ENCODE results near the gene PLCB4.

Gene PLCB4

GRCh38 chr20:9280666-9281065 is 211.8 kb downstream of the PLCB4 start:
- Histone ChIP-seq H4K91ac (ENCODE audit: low read length) (no peak overlapping the region), H3K14ac (ENCODE audit: low read length in 2 of 2) (no peak overlapping the region), H3K23ac (ENCODE audit: low read length in 2 of 2) (no peak overlapping the region), H3K4me3 (ENCODE audit: insufficient read depth in 1 of 2, low read depth in 1 of 2, low read length in 2 of 2) (peak overlapping the region in 1 of 2 experiments; percentile 24), H2AK5ac (ENCODE audit: low read length, severe bottlenecking) (no peak overlapping the region), H3K9me3 (ENCODE audit: control insufficient read depth, low read length) (no peaks in the 10 kb centered on the region), H2BK12ac (ENCODE audit: low read length in 2 of 2) (no peak overlapping the region), H2AFZ (ENCODE audit: low read depth, low read length) (no peak overlapping the region), H3K36me3 (ENCODE audit: control insufficient read depth in 1 of 2, insufficient read depth in 2 of 2, low read depth in 1 of 2, low read length in 2 of 2) (peaks cover 0 to 8% of the 10 kb centered on the region in 2 experiments), H2BK5ac (ENCODE audit: low read depth, low read length, poor library complexity, severe bottlenecking) (no peak overlapping the region), H3K27ac (ENCODE audit: low read length, poor library complexity, severe bottlenecking) (no peak overlapping the region), H3K4me1 (ENCODE audit: control insufficient read depth, insufficient read depth, low read depth, low read length) (peaks cover under 1% of the 10 kb centered on the region), H2BK120ac (ENCODE audit: low read depth, low read length) (no peak overlapping the region), H3K27me3 (ENCODE audit: control insufficient read depth in 1 of 2, insufficient read depth in 1 of 2, low read length in 2 of 2) (peaks cover 0 to 4% of the 10 kb centered on the region in 2 experiments), H2BK15ac (ENCODE audit: low read depth, poor library complexity, severe bottlenecking) (no peak overlapping the region), H3K18ac (ENCODE audit: low read depth in 1 of 2, low read length in 2 of 2) (no peak overlapping the region), H3K4me2 (ENCODE audit: low read length, poor library complexity, severe bottlenecking) (no peak overlapping the region), H3K79me1 (replicated peaks; ENCODE audit: low read length, poor library complexity, severe bottlenecking) (peaks cover 31% of the 10 kb centered on the region), H3K4ac (ENCODE audit: low read depth in 1 of 2, low read length in 2 of 2) (no peak overlapping the region), H4K8ac (ENCODE audit: low read length) (no peak overlapping the region), H3K9ac (ENCODE audit: low read length) (peak overlapping the region; percentile 14)
- DNase-seq = no peak
- WGBS = 96% methylated on average over 4 of the region's 5 CpGs

- Histone ChIP-seq H3K9ac (ENCODE audit: low read length) (no peak overlapping the region), H3K14ac (ENCODE audit: low read length in 2 of 2) (no peak overlapping the region), H3K4me3 (ENCODE audit: insufficient read depth in 1 of 2, low read depth in 1 of 2, low read length in 2 of 2) (no peak overlapping the region), H2AK5ac (ENCODE audit: low read length, severe bottlenecking) (no peak overlapping the region), H3K4ac (ENCODE audit: low read depth in 1 of 2, low read length in 2 of 2) (no peak overlapping the region), H3K4me2 (ENCODE audit: low read length, poor library complexity, severe bottlenecking) (no peak overlapping the region), H2BK15ac (ENCODE audit: low read depth, poor library complexity, severe bottlenecking) (no peak overlapping the region), H3K9me3 (ENCODE audit: control insufficient read depth, low read length) (no peaks in the 10 kb centered on the region), H3K27ac (ENCODE audit: low read length, poor library complexity, severe bottlenecking) (no peak overlapping the region), H2BK120ac (ENCODE audit: low read depth, low read length) (no peak overlapping the region), H2BK12ac (ENCODE audit: low read length in 2 of 2) (no peak overlapping the region), H2AFZ (ENCODE audit: low read depth, low read length) (no peak overlapping the region), H3K79me1 (replicated peaks; ENCODE audit: low read length, poor library complexity, severe bottlenecking) (peaks cover 24% of the 10 kb centered on the region), H4K8ac (ENCODE audit: low read length) (no peak overlapping the region), H3K23ac (ENCODE audit: low read length in 2 of 2) (no peak overlapping the region), H4K91ac (ENCODE audit: low read length) (no peak overlapping the region), H3K18ac (ENCODE audit: low read depth in 1 of 2, low read length in 2 of 2) (no peak overlapping the region), H2BK5ac (ENCODE audit: low read depth, low read length, poor library complexity, severe bottlenecking) (no peak overlapping the region), H3K4me1 (ENCODE audit: control insufficient read depth, insufficient read depth, low read depth, low read length) (peaks cover 1% of the 10 kb centered on the region), H3K36me3 (ENCODE audit: control insufficient read depth in 1 of 2, insufficient read depth in 2 of 2, low read depth in 1 of 2, low read length in 2 of 2) (peaks cover 0 to 3% of the 10 kb centered on the region in 2 experiments), H3K27me3 (ENCODE audit: control insufficient read depth in 1 of 2, insufficient read depth in 1 of 2, low read length in 2 of 2) (peaks cover 0 to 4% of the 10 kb centered on the region in 2 experiments)
- no peak for DNase-seq
- 100% methylated on average over 1 of the region's 1 CpG for WGBS
Measured at GRCh38 chr20:9281803-9282202, 212.9 kb downstream of the PLCB4 start.

- Histone ChIP-seq H3K4ac (ENCODE audit: low read depth in 1 of 2, low read length in 2 of 2) (no peak overlapping the region), H3K4me1 (ENCODE audit: control insufficient read depth, insufficient read depth, low read depth, low read length) (peaks cover 1% of the 10 kb centered on the region), H2BK12ac (ENCODE audit: low read length in 2 of 2) (no peak overlapping the region), H3K27ac (ENCODE audit: low read length, poor library complexity, severe bottlenecking) (no peak overlapping the region), H3K9me3 (ENCODE audit: control insufficient read depth, low read length) (no peaks in the 10 kb centered on the region), H4K91ac (ENCODE audit: low read length) (no peak overlapping the region), H3K36me3 (ENCODE audit: control insufficient read depth in 1 of 2, insufficient read depth in 2 of 2, low read depth in 1 of 2, low read length in 2 of 2) (no peaks in the 10 kb centered on the region), H2BK15ac (ENCODE audit: low read depth, poor library complexity, severe bottlenecking) (no peak overlapping the region), H3K4me2 (ENCODE audit: low read length, poor library complexity, severe bottlenecking) (no peak overlapping the region), H2BK120ac (ENCODE audit: low read depth, low read length) (no peak overlapping the region), H3K4me3 (ENCODE audit: insufficient read depth in 1 of 2, low read depth in 1 of 2, low read length in 2 of 2) (no peak overlapping the region), H3K18ac (ENCODE audit: low read depth in 1 of 2, low read length in 2 of 2) (no peak overlapping the region), H3K23ac (ENCODE audit: low read length in 2 of 2) (no peak overlapping the region), H3K27me3 (ENCODE audit: control insufficient read depth in 1 of 2, insufficient read depth in 1 of 2, low read length in 2 of 2) (no peaks in the 10 kb centered on the region), H3K79me1 (replicated peaks; ENCODE audit: low read length, poor library complexity, severe bottlenecking) (peaks cover 17% of the 10 kb centered on the region), H3K14ac (ENCODE audit: low read length in 2 of 2) (no peak overlapping the region), H2AFZ (ENCODE audit: low read depth, low read length) (no peak overlapping the region), H2AK5ac (ENCODE audit: low read length, severe bottlenecking) (no peak overlapping the region), H4K8ac (ENCODE audit: low read length) (no peak overlapping the region), H2BK5ac (ENCODE audit: low read depth, low read length, poor library complexity, severe bottlenecking) (no peak overlapping the region), H3K9ac (ENCODE audit: low read length) (no peak overlapping the region)
- WGBS = 100% methylated on average over 2 of the region's 2 CpGs
- DNase-seq = no peak
Measured at GRCh38 chr20:9285617-9286016, 216.7 kb downstream of the PLCB4 start.

GRCh38 chr20:9286501-9287461 is 217.9 kb downstream of the PLCB4 start:
- Histone ChIP-seq H2BK12ac (ENCODE audit: low read length in 2 of 2) (no peak overlapping the region), H2BK5ac (ENCODE audit: low read depth, low read length, poor library complexity, severe bottlenecking) (no peak overlapping the region), H3K27me3 (ENCODE audit: control insufficient read depth in 1 of 2, insufficient read depth in 1 of 2, low read length in 2 of 2) (no peaks in the 10 kb centered on the region), H3K14ac (ENCODE audit: low read length in 2 of 2) (no peak overlapping the region), H3K4me2 (ENCODE audit: low read length, poor library complexity, severe bottlenecking) (no peak overlapping the region), H2BK120ac (ENCODE audit: low read depth, low read length) (no peak overlapping the region), H3K4ac (ENCODE audit: low read depth in 1 of 2, low read length in 2 of 2) (no peak overlapping the region), H2BK15ac (ENCODE audit: low read depth, poor library complexity, severe bottlenecking) (no peak overlapping the region), H3K27ac (ENCODE audit: low read length, poor library complexity, severe bottlenecking) (peak overlapping the region; percentile 58), H2AK5ac (ENCODE audit: low read length, severe bottlenecking) (no peak overlapping the region), H4K8ac (ENCODE audit: low read length) (no peak overlapping the region), H3K18ac (ENCODE audit: low read depth in 1 of 2, low read length in 2 of 2) (no peak overlapping the region), H3K4me1 (ENCODE audit: control insufficient read depth, insufficient read depth, low read depth, low read length) (peaks cover 1% of the 10 kb centered on the region), H2AFZ (ENCODE audit: low read depth, low read length) (no peak overlapping the region), H3K4me3 (ENCODE audit: insufficient read depth in 1 of 2, low read depth in 1 of 2, low read length in 2 of 2) (no peak overlapping the region), H4K91ac (ENCODE audit: low read length) (no peak overlapping the region), H3K36me3 (ENCODE audit: control insufficient read depth in 1 of 2, insufficient read depth in 2 of 2, low read depth in 1 of 2, low read length in 2 of 2) (no peaks in the 10 kb centered on the region), H3K9me3 (ENCODE audit: control insufficient read depth, low read length) (no peaks in the 10 kb centered on the region), H3K9ac (ENCODE audit: low read length) (no peak overlapping the region), H3K79me1 (replicated peaks; ENCODE audit: low read length, poor library complexity, severe bottlenecking) (peaks cover 17% of the 10 kb centered on the region), H3K23ac (ENCODE audit: low read length in 2 of 2) (no peak overlapping the region)
- DNase-seq = no peak
- 83% methylated on average over 3 of the region's 3 CpGs for WGBS
